Duodenal mucosa (tissue), 2 donors: Measurements from ENCODE around the gene USP17L30.
"Not testable (repeated sequence)": the region's sequence is repeated elsewhere in the genome, so short reads cannot be mapped to it uniquely, and the experiment has no call there.

Experiments
- H3K27ac ChIP-seq: one replicate; pipeline ENCODE4 v1.7.0; 2013; ENCODE audit warnings: low read depth, low read length
- H3K27me3 ChIP-seq, 2 donors: one replicate each; pipeline ENCODE4 v1.7.0; 2013; ENCODE audit warnings: low read length in 2 of 2, control low read depth in 1 of 2; ENCODE audit not compliant: insufficient read depth in 2 of 2, control insufficient read depth in 1 of 2
- H3K36me3 ChIP-seq, 2 donors: one replicate each; pipeline ENCODE4 v1.7.0; 2013; ENCODE audit warnings: low read length in 2 of 2, control low read depth in 1 of 2; ENCODE audit not compliant: insufficient read depth in 2 of 2, control insufficient read depth in 1 of 2
- H3K4me1 ChIP-seq, 2 donors: one replicate each; pipeline ENCODE4 v1.7.0; 2013; ENCODE audit warnings: low read length in 2 of 2, control low read depth in 1 of 2; ENCODE audit not compliant: insufficient read depth in 2 of 2, control insufficient read depth in 1 of 2
- H3K4me3 ChIP-seq, 2 donors: one replicate each; pipeline ENCODE4 v1.7.0; 2013; ENCODE audit warnings: low read length in 2 of 2, low read depth in 1 of 2
- H3K9ac ChIP-seq, 2 donors: one replicate each; pipeline ENCODE4 v1.7.0; 2013; ENCODE audit warnings: low read length in 2 of 2, low read depth in 1 of 2
- H3K9me3 ChIP-seq, 2 donors: one replicate each; pipeline ENCODE4 v1.7.0; 2013; ENCODE audit warnings: low read length in 2 of 2, control low read depth in 1 of 2; ENCODE audit not compliant: control insufficient read depth in 1 of 2

Gene USP17L30

DNA sequence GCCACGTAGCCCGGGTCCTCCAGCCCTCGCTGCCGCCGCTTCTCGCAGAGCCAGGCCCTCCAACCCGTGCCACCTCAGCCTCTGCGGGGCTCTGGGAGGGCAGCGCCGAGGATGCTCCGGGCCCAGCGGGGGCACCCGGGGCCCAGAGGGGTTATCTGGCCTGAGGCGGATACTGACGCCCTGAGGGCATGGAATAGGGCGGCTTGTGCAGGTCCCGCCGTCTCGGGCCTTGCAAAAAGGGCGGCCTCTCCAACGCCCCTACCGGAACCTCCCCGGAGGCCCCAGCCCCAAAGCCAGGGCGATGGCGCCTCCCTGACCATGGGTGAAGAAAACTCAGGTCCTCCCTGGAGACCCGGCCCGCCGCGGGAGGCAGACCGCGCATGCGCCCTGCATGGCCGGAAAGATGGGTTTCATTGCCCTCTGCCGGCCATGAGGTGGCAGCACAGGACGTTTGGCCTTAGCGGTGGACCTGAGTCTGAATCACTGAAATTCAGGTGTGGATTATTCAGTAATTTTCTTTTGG lies 18.1 kb downstream of the USP17L30 start:
- not testable (repeated sequence) for H3K9me3 ChIP-seq, H3K27ac ChIP-seq, H3K4me1 ChIP-seq, H3K27me3 ChIP-seq, H3K36me3 ChIP-seq
- Histone ChIP-seq H3K4me3 (peak overlapping the region in 1 of 2 donors; percentile 61), H3K9ac (peak overlapping the region in 1 of 2 donors; percentile 43)

DNA sequence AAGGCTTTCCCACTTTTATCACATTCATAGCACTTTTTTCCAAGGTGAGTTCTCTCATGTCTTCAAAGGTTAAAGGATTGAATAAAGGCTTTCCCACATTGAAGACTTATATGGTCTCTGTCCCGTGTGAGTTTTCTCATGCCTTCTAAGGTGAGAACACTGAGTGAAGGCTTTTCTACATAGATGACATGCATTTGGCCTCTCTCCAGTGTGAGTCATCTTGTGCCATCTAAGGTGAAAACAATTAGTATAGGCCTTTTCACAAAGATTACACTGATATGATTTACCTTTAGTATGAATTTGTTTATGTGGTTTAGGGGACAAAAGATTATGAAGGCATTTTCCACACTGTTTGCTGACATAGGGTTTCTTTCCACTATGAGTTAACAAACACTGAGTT lies 21.2 kb downstream of the USP17L30 start:
- no peak overlapping the region for H3K9ac ChIP-seq
- H3K4me1 ChIP-seq, result no peaks in the 10 kb centered on the region
- H3K9me3 ChIP-seq, result no peaks in the 10 kb centered on the region
- no peak overlapping the region for H3K4me3 ChIP-seq
- no peaks in the 10 kb centered on the region for H3K27me3 ChIP-seq
- no peaks in the 10 kb centered on the region for H3K36me3 ChIP-seq
- H3K27ac ChIP-seq, result no peak overlapping the region

DNA sequence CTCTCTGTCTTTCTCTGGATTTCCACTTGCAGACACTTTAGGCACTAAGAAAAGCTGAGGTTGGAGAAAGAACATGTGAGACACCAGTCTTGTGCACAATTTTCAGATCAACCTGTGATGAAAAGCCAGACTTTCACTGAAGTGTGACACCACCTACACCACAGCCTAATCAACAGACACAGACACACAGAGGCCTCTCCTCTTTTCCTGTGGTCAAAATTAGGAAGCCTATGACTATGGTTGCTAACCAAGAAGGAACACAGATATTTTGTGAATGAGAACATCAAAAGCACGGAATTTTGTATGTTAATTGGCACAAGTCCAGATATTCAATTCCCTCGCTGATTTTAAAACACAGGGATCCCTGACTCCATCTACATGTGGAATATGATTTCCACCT lies 26.1 kb downstream of the USP17L30 start:
- not testable (repeated sequence) for H3K4me3 ChIP-seq, H3K27me3 ChIP-seq, H3K27ac ChIP-seq, H3K4me1 ChIP-seq, H3K9ac ChIP-seq, H3K36me3 ChIP-seq, H3K9me3 ChIP-seq

DNA sequence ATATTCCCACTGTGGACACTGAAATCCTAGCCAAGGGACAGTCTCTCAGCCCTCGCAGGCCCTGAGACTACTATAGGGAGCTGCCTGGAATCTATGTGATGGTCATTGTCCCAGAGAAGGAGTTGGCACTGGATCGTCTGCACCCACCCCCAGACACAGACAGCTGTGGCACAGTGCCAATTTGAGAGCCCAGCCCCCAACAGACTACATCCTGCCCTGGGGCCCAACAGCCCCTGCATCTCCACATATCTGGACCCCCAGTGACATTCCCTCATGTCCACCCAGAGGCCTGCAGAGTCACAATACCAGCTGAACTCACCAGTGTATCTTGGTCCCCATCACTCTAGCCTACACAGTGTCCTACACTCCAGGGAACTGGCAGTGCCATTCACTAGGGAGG lies 42.8 kb downstream of the USP17L30 start:
- H3K9ac ChIP-seq, H3K36me3 ChIP-seq, H3K4me3 ChIP-seq, H3K9me3 ChIP-seq, H3K27ac ChIP-seq, H3K27me3 ChIP-seq, H3K4me1 ChIP-seq: not testable (repeated sequence)

DNA sequence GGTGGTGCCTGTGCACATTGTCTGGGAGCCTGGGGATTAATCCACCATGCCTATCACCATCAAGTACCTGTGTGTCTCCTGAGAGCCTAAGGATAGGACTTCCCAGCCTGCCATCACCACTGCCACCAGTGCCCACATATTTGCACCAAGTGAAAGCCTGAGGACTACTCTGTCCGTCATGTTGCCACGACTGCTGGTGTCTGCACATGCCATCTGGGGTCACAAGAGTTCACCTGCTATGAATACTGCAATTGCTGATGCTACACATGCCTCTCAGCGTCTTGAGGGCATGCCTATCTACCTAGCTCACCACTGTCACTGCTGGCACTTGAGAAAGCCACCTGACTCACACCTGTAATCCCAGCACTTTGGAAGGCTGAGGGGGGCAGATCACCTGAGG lies 43.6 kb downstream of the USP17L30 start:
- H3K4me1 ChIP-seq, H3K36me3 ChIP-seq, H3K27ac ChIP-seq: not testable (repeated sequence)

DNA sequence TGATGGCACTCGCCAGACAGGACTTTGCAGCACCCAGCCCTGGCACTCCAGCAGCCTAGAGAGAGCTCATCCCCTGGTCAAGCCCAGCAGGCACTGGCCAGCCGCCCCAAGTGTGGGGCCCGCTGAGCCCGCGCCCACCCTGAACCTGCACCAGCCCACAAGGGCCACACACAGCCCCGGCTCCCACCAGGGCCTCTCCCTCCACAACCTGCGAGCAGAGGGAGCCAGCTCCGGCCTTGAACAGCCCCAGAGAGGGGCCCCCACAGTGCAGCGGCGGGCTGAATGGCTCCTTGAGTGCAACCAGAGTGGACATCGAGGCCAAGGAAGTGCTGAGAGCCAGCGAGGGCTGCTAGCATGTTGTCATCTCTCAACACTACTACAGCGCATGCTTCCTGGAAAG lies 46.9 kb downstream of the USP17L30 start:
- Histone ChIP-seq H3K27ac (no peak overlapping the region), H3K9me3 (no peaks in the 10 kb centered on the region), H3K27me3 (no peaks in the 10 kb centered on the region), H3K4me3 (no peak overlapping the region), H3K36me3 (no peaks in the 10 kb centered on the region), H3K9ac (no peak overlapping the region), H3K4me1 (no peaks in the 10 kb centered on the region)

More for the DNA sequence above, 43.6 kb downstream of the USP17L30 start:
- not testable (repeated sequence) for H3K9me3 ChIP-seq, H3K9ac ChIP-seq, H3K4me3 ChIP-seq, H3K27me3 ChIP-seq
